Dedifferentiated amniotic fluid mesenchymal stem cell (primary cell): ENCODE results near the gene TRIM26.
A peak's percentile ranks its signal among the peaks of the same experiment; 100 is the strongest.
"Not testable (repeated sequence)": the region's sequence is repeated elsewhere in the genome, so short reads cannot be mapped to it uniquely, and the experiment has no call there.

ENCODE experiments used
- DNase-seq: peaks from one replicate; pipeline ENCODE4 v3.0.0-alpha.2; 2016; ENCODE audit errors: extremely low spot score

The TRIM26 gene

DNA sequence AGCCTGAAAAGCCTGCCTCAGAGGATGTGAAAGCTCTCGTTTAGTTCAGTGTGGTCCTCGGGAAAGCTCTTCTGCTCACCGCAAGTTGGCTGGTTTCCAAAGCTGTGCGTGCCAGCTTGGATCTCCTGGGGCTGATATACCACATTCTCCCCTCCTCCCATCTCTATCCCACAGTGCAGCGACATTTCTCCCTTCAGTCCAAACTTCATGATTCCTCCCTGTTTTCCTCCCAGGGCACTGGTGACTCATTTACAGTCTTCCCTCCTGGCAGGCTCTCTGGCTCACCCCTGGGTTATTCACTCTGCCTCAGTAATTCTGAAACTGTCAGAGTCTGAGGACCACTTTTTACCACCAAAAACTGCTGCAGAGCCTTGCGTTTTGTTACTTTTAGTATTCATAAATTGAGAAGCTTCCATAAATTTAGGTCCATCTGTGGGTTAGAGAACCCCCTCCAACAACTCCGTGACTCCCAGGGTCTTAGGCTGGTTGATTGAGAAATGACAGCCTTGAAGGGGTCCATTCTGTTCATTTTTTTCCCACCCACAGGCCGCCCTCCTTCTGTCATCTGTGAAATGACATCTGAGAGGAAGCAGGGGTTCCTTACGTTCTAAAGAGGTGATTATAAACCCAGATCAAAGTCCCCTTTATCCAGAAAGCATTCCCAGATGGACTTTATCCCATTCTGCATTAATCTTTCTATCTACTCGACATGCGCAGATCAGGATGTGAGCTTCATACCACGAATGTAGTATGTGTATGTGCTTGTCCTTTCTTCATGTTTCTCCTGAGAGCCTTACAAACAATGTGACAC, 58.3 kb downstream of the TRIM26 start:
- DNase-seq = peak; percentile 19

DNA sequence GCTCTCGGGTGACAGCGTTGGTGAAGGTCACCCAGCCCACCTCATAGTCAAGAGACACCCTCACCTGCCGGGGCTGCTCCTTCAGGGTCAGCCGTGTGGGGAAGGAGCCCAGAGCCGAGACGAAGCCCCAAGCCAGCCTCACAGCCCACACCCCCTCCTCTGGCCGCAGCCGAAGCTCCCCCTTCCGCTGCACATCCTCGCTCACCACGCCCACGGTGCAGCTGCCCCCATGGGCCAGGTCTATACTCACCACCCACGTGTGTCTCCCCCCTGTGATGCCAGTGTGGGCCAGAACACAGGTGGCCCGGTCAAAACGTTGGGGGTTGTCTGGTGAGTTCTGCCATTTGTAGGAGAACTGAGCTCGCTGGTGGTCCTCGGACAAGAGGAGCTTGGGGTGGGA, 59.1 kb downstream of the TRIM26 start:
- DNase-seq = no peak

DNA sequence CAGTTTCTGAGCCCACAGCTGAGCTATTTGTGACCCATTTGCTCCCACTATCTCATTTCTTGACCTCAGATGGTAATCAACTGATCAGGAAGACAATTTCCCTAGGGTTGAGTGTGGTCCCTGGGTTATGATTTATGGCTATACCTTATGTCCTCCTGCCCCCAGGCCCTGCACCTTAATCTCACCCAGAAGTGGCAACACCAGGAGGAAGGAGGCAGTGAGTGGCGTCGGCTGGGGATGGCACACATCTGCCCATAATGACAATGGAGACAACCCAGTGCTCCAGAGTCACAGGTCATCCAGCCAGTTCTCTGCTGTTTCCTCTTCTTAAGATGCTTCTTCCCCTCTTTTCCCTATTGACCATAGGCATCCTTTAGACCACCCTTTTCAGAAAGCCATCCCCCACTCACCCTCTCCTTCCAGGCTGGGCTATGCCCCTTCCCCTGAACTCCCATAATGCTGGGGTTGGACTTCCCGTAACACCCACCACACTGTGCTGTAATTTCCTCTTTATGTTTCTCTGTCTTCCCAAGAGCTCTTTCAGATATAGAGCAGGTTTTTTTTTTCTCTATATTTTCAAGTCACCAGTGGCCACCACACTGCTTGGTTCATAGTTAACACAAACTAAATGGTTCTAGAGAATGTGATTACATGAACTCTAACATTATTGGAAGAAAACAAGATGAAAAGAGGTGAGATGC, 60.1 kb downstream of the TRIM26 start:
- DNase-seq = no peak

DNA sequence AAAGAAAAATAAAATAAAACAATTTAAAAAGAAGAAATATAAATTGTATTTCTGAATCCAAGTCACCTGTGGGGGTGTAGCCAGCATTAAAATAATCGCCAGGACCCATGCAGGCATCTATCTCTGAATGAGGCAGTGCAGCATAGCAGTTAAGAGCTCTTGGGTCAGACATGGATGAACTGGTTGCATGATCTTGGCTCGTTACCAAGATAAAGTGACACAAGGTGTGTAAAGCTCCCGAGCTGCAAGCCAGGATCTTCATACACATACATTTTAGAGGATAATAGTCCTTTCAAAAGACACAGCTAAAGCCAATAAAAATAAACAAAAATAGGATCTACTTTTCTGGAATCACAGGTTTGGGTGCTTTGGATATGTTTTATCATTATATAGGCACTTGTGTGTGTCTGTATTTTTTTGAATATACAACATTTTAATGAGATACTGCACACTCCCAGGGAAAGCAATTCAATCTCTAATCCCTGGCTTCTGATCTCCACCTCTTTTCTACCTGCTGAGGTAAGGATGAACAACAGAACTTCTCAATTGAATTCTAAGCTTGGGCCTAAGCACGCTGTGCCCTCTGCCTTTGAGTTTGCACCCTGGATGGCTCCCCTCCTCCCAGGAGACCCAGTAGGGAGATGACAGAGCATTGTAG, 61.1 kb downstream of the TRIM26 start:
- no peak for DNase-seq

DNA sequence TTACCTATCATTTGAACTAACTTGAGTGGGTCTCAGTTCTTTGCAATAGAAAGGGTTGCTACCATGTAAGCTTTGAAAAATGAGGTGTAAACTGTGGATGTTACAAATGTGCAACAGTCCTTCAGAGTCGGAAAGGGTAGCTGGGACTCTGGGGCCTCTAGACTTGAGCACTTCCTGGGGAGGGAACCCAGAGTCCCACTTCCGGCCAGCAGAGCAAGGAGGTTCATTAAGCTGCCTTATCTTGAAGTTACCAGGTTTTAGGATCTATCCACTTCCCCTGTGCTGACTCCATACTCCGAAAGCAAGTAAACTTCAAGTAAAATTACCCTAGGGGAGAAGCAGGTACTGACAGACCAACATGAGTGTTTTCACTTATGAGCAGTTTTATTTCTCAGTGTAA, 61.6 kb downstream of the TRIM26 start:
- DNase-seq = no peak

DNA sequence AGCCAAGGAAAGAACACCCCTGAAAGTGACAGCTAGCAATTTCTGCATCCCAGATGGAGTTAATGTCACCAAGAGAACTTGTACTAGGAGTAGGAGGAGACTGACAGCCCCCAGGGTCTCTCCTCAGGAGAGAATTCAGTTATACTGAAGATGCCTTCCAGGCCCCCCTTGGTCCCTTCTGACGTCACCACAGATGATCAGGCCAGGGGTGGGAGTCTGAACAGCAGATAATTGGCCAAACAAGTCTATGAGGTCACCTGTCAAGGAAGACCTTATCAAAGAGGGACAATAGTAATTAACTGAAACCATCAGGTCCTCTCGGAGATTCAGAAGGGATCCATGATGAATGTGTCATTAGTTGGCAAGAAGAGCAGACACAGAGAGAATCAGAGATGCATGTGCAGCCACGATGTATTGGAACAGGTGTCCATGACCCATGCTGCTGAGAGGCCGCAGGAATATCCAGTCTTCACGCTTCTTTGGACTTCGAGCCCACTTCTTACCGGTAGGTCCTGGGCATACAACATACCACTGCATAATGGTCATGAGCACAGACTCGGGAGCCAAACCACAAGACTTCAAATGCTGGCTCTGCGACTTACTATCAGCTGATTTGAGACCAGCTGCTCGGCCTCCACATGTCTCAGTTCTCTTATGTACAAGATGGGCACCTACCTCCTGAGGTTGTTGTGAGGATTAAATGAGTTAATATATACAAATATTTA, 62.4 kb downstream of the TRIM26 start:
- DNase-seq = no peak

DNA sequence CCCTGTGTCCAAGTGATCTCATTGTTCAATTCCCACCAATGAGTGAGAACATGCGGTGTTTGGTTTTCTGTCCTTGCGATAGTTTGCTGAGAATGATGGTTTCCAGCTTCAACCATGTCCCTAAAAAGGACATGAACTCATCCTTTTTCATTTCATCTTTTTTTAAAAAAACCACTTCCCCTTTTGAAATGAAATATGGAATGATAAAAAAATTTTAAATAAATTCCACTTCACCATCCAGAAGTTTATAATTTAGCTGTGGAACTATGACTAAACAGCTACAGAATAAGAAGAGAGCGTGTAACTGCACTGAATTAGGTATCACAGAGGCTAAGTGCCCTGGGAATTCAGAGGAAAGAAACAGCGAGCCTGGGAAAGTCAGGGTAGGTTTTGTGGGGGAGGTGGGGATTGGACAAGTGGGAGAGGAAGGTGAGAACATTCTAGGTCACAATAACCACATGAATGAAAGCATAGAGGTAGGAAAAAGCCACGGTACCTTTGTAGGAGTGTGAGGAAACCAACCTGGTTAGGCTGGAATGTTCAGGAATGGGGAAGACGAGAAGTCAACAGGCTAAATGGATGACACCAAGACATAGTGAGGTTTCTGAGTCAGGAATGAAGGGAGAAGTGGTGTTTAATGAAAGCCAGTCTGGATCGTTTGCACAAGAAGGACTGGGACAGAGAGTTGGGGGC, 63.2 kb downstream of the TRIM26 start:
- no peak for DNase-seq

DNA sequence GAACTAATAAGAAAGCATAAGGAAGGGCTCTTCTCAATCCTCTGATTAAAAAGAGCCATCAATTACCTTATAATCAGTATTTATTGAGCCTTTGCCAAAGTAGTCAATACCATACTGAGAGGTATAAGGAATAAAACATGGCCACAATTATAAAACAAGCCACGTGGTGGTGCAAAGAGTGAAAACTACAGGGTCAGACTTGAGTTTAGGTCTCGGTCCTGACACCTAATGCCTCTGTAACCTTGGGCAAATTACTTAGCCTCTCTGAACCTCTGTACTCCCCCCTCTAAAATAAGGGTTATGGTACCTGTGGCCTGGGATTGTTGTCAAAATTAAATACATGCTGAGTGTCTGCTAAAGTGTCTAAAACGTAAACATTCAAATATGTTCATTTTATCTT, 64.0 kb downstream of the TRIM26 start:
- no peak for DNase-seq

DNA sequence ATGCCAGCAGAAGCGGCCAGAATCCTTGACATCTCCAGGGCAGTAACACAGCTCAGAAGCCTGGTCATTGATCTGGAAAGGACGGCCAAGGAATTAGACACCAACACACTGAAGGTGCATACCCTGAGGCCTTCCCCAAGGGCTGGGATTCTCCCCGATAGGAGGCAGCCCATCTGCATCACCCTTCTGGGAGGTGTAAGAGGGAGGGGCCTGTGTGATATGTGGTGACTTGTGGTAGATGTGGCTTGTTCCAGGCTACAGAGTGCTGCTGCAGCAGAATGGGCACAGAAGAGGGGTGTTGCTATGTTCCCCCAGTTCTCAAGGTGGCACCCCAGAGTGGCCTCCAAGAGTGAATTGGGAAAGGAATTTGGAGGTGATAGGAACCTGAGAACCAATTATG, 66.1 kb downstream of the TRIM26 start:
- no peak for DNase-seq

DNA sequence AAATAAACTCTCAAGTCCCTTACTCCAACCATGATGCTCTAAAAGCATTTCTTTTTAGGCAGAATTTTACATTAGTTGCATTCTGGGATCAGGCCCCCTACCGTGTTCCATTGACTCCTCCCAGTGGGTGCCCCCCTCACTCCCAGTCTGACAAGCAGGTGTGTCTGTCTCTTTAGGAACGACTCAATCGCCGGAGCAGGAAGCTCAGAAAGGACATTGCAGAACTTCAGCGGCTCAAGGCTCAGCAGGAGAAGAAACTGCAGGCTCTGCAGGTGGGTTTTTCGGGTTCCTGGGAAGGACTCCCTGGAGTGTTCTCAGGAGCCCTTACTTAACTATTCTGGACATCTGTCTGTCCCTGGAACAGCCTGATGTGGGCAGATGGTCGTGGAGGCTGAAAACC, 67.4 kb downstream of the TRIM26 start:
- no peak for DNase-seq

DNA sequence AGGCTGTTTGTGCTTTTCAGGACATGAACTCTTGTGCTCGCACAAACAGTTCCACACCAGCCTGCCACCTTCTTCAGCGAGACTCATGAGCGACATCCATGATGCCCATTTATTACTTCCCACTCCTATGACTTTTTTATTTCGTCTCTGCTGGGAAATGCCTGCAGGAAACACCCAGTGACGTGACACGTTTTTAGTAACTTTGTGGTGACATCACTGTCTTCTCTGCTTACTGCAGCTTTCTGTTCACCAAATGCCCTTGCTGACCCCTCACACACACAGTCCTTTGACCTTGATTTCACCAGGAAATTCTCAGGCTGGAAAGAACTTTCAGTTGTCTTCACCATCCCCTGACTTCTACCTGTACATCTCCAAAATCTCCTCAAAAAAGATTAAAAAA, 68.4 kb downstream of the TRIM26 start:
- DNase-seq = no peak

DNA sequence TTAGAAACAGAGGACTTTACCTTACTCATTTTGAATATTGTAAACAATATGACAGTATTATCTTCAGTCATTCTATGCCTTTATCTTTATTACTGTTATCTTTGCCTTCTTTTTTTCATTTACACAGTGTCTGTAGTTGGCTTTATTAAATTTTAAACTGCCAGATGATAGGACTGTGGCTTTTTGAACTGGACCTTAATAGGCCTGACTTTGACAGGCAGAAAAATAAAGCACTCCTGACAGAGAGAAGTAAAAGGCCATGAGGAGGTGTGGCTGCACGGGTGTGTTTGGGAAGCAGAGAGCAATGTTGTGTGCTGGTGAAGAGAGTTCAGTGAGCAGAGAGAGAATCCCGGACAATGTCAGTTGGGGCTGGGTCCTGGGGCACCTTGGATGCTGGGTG, 69.4 kb downstream of the TRIM26 start:
- DNase-seq = no peak

DNA sequence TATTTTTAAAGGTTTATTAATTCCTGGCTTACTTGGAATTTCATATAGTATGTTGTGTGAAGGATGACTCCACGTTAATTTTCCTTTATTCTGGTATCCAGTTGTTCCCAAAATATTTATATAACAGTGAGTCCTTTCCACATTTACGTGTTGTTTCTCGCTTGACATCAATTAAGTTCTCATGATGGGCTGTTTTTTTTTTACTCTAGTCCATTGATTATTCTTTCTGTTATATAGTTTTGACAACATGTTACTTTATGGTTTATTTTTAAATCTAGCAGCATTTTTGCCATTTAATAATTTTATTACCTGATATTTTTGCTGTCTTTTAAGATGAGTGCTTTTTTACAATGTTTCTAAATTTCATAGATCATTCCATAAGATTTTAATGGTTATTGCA, 70.5 kb downstream of the TRIM26 start:
- DNase-seq = no peak

DNA sequence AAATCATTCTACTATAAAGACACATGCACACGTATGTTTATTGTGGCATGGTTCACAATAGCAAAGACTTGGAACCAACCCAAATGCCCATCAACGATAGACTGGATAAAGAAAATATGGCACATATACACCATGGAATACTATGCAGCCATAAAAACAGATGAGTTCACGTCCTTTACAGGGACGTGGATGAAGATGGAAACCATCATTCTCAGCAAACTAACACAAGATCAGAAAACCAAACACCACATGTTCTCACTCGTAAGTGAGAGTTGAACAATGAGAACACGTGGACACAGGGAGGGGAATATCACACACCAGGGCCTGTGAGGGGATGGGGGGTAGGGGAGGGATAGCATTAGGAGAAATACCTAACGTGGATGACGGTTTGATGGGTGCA, 73.0 kb downstream of the TRIM26 start:
- not testable (repeated sequence) for DNase-seq

DNA sequence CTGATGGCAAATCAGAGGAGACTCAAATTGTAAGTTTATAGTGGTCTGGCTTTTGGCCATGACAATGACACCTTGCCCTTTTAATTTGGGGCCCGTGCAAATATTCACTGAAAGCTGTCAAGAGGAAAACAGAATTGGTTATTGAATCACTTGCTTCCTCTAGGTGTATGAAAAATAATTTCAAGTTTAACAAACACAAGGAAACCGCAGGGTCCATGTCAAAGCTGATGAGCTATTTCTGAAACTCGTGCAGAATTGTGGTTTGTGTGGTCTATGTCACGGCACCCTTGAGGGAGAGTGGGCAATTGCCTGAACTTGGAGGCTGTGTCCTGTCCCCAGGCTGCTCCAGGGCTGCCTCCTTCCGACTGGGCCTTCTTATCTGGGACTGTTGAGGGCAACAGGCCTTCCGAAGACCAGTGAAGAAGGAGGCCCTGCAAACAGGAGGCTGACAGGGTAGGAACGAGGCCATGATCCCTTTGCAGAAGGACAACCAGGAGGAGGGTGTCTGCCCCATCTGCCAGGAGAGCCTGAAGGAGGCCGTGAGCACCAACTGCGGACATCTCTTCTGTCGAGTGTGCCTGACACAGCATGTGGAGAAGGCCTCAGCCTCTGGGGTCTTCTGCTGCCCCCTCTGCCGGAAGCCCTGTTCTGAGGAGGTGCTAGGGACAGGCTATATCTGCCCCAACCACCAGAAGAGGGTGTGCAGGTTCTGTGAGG, 76.5 kb downstream of the TRIM26 start:
- no peak for DNase-seq

DNA sequence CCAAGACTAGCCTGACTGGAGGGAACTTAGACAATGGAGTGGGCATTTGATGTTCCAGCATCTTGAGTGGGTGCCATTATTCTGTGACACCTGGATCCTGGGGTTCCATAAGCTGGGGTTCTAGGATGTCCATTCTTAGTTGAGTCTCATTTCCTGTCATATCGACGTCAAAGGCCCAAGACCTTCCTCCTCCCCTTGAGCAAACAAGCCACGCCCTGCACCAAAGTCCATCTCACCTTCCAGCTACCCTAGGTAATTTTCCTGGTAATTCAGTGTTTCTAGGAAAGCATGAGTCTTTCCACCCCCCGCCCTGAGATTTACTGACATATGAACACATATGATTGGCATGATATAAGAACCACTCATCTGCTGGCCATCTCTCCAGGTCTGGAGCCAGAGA, 77.4 kb downstream of the TRIM26 start, which contains the start of gene TRIM40:
Gene TRIM40 (plus strand): TSS at position 384 of the 400 bp plus-strand sequence. CDS start 897 bp downstream, outside the sequence.
- DNase-seq = no peak

DNA sequence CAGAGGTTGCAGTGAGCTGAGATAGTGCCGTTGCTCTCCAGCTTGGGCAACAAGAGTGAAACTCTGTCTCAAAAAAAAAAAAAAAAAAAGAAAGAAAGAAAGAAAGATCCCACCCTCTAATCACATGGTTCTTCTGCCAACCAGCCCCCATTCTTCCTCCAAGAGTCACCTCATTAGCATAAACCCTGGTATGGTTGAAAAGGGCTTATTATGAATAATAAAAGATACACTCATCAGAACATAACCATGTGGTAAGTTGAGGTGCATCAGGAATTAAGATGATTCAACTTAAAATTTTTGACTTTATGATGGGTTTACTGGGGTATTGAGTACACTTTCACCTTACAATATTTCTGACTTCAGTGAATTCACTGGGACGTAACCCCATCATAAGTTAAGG, 78.1 kb downstream of the TRIM26 start:
- DNase-seq = no peak
